H1 (cell line): ENCODE results near the gene DERL2. TPM values are rescaled to one million over a fixed set of nuclear protein-coding genes. Genes with fewer than 3 reads are reported as not detected.

Source experiments
- CTCF ChIA-PET: fragments of 300-600 bp; sonication (Branson Sonifier 250); formaldehyde crosslinking; loops from one replicate; lab custom pipeline; 2021; ENCODE audit not compliant: partially characterized antibody; lab: Charles Lee
- POLR2A ChIA-PET: fragments of 300-600 bp; sonication (Branson Sonifier 250); formaldehyde crosslinking; loops from one replicate; lab custom pipeline; 2021; ENCODE audit warnings: inconsistent platforms; ENCODE audit not compliant: partially characterized antibody; lab: Charles Lee
- DNase-seq, 2 experiments: peaks; one replicate each; pipeline versions ENCODE4 v3.0.0 to v3.0.0-alpha.2; 2010 to 2022; ENCODE audit warnings: low spot score in 2 of 2, low read depth in 1 of 2, mixed read lengths in 1 of 2
- FAIRE-seq: peaks from 2 replicates; lab custom pipeline; 2011; peaks lifted over from hg19 to GRCh38; lab: Jason Lieb, UNC
- H2AFZ ChIP-seq: 2 replicates; pipeline ENCODE4 v1.8.1; 2012; ENCODE audit warnings: low read length, inconsistent platforms
- H2AK5ac ChIP-seq: 2 replicates; pipeline ENCODE4 v1.6.1; 2013; ENCODE audit warnings: low read depth, low read length
- H2BK120ac ChIP-seq: replicated peaks from 2 replicates; pipeline ENCODE3; 2013; ENCODE audit warnings: low read depth, low read length, inconsistent platforms
- H2BK12ac ChIP-seq: 2 replicates; pipeline ENCODE4 v1.6.1; 2013; ENCODE audit warnings: low read depth, low read length
- H2BK15ac ChIP-seq: 2 replicates; pipeline ENCODE4 v1.6.1; 2013; ENCODE audit warnings: low read length
- H2BK20ac ChIP-seq: 2 replicates; pipeline ENCODE4 v1.6.1; 2013; ENCODE audit warnings: low read length
- H2BK5ac ChIP-seq: 2 replicates; pipeline ENCODE4 v1.6.1; 2013; ENCODE audit warnings: low read depth, low read length
- H3K14ac ChIP-seq: 2 replicates; pipeline ENCODE4 v1.6.1; 2013; ENCODE audit warnings: inconsistent platforms; ENCODE audit not compliant: insufficient read length
- H3K18ac ChIP-seq: 2 replicates; pipeline ENCODE4 v1.6.1; 2013; ENCODE audit warnings: low read length; ENCODE audit errors: extremely low read depth
- H3K23ac ChIP-seq: 2 replicates; pipeline ENCODE4 v1.6.1; 2013; ENCODE audit warnings: inconsistent platforms; ENCODE audit not compliant: insufficient read length
- H3K23me2 ChIP-seq: 2 replicates; pipeline ENCODE4 v1.6.1; 2013; ENCODE audit warnings: low read depth, low read length
- H3K27ac ChIP-seq: 2 replicates; pipeline ENCODE4 v1.6.1; 2011; ENCODE audit warnings: low read depth, low read length, inconsistent platforms
- H3K27me3 ChIP-seq, 4 experiments: replicated peaks in 1 of 4; 1 replicate in 1 of 4; 2 replicates in 3 of 4; pipeline versions ENCODE4 v1.6.1 to v1.8.1; 2011 to 2013; ENCODE audit warnings: low read length in 3 of 4, mild to moderate bottlenecking in 3 of 4, inconsistent platforms in 2 of 4, mixed read lengths in 2 of 4, moderate library complexity in 1 of 4; ENCODE audit not compliant: control insufficient read depth in 3 of 4, insufficient read depth in 3 of 4; ENCODE audit errors: extremely low read depth in 1 of 4
- H3K36me3 ChIP-seq, 4 experiments: 2 replicates each; pipeline versions ENCODE4 v1.6.1 to v1.8.1; 2011 to 2013; ENCODE audit warnings: mild to moderate bottlenecking in 4 of 4, low read length in 3 of 4, moderate library complexity in 2 of 4, control low read depth in 1 of 4, inconsistent platforms in 1 of 4; ENCODE audit not compliant: insufficient read depth in 4 of 4, control insufficient read depth in 2 of 4
- H3K4ac ChIP-seq: replicated peaks from 2 replicates; pipeline ENCODE3; 2013; ENCODE audit warnings: low read length, low read depth, mixed read lengths, inconsistent platforms; ENCODE audit not compliant: insufficient read length
- H3K4me1 ChIP-seq, 4 experiments: replicated peaks in 1 of 4; 1 replicate in 1 of 4; 2 replicates in 3 of 4; pipeline versions ENCODE4 v1.6.1 to v1.8.1; 2011 to 2013; ENCODE audit warnings: low read length in 3 of 4, inconsistent platforms in 2 of 4, mixed read lengths in 1 of 4; ENCODE audit not compliant: insufficient read depth in 4 of 4, control insufficient read depth in 3 of 4
- H3K4me2 ChIP-seq, 2 experiments: 2 replicates each; pipeline versions ENCODE4 v1.6.1 to v1.8.1; 2011 to 2013; ENCODE audit warnings: low read depth in 2 of 2, low read length in 2 of 2, control low read depth in 1 of 2, inconsistent platforms in 1 of 2, mild to moderate bottlenecking in 1 of 2; ENCODE audit not compliant: insufficient read depth in 1 of 2
- H3K4me3 ChIP-seq, 4 experiments: fragments of 200-600, 300-600 bp in 1 of 4; sonication (generic), shearing (Covaris generic), sonication (Bioruptor Twin) in 1 of 4; 2 replicates each; pipeline versions ENCODE4 v1.5.1 to v1.8.1; 2011 to 2016; ENCODE audit warnings: low read length in 4 of 4, low read depth in 3 of 4, control low read depth in 2 of 4, inconsistent platforms in 2 of 4, mild to moderate bottlenecking in 2 of 4, mixed read lengths in 1 of 4, moderate library complexity in 1 of 4; ENCODE audit not compliant: insufficient read depth in 2 of 4; ENCODE audit errors: extremely low read depth in 1 of 4
- H3K56ac ChIP-seq: replicated peaks from 2 replicates; pipeline ENCODE3; 2013; ENCODE audit warnings: low read depth, mild to moderate bottlenecking, mixed read lengths, low read length, inconsistent platforms; ENCODE audit not compliant: insufficient read length
- H3K79me1 ChIP-seq: 2 replicates; pipeline ENCODE4 v1.6.1; 2013; ENCODE audit warnings: low read depth, low read length, control low read depth
- H3K79me2 ChIP-seq, 2 experiments: 2 replicates each; pipeline versions ENCODE4 v1.6.1 to v1.8.1; 2012 to 2013; ENCODE audit warnings: low read length in 2 of 2, mild to moderate bottlenecking in 2 of 2, inconsistent platforms in 1 of 2; ENCODE audit not compliant: insufficient read depth in 2 of 2, control insufficient read depth in 1 of 2
- H3K9ac ChIP-seq, 4 experiments: replicated peaks in 1 of 4; 1 replicate in 1 of 4; 2 replicates in 3 of 4; pipeline versions ENCODE4 v1.6.1 to v1.8.1; 2011 to 2013; ENCODE audit warnings: low read depth in 3 of 4, low read length in 3 of 4, control low read depth in 2 of 4, mild to moderate bottlenecking in 2 of 4, moderate library complexity in 2 of 4, inconsistent platforms in 1 of 4; ENCODE audit errors: extremely low read depth in 1 of 4
- H3K9me3 ChIP-seq, 2 experiments: 2 replicates each; pipeline versions ENCODE4 v1.6.1 to v1.8.1; 2012 to 2013; ENCODE audit warnings: mild to moderate bottlenecking in 2 of 2, moderate library complexity in 2 of 2, control low read depth in 1 of 2, inconsistent platforms in 1 of 2, low read depth in 1 of 2, low read length in 1 of 2, mixed read lengths in 1 of 2; ENCODE audit not compliant: insufficient read depth in 2 of 2
- H4K20me1 ChIP-seq, 2 experiments: replicated peaks in 1 of 2; 2 replicates each; pipeline versions ENCODE3 to v1.8.1; 2011 to 2013; ENCODE audit warnings: inconsistent platforms in 2 of 2, low read length in 2 of 2, mild to moderate bottlenecking in 1 of 2; ENCODE audit not compliant: insufficient read depth in 2 of 2, control insufficient read depth in 1 of 2
- H4K5ac ChIP-seq: 2 replicates; pipeline ENCODE4 v1.6.1; 2013; ENCODE audit warnings: low read length, low read depth, mixed read lengths, inconsistent platforms; ENCODE audit not compliant: insufficient read length
- H4K8ac ChIP-seq: 2 replicates; pipeline ENCODE4 v1.8.0; 2013; ENCODE audit warnings: mild to moderate bottlenecking, moderate library complexity, low read length, inconsistent platforms; ENCODE audit not compliant: insufficient read depth; ENCODE audit errors: extremely low read depth
- H4K91ac ChIP-seq: replicated peaks from 2 replicates; pipeline ENCODE3; 2013; ENCODE audit warnings: low read length, mixed read lengths, inconsistent platforms; ENCODE audit not compliant: insufficient read length
- ASH2L ChIP-seq: fragments of 200-600, 300-600 bp; sonication (generic); IDR thresholded peaks from one replicate; pipeline ENCODE4 v1.7.1; 2017; ENCODE audit warnings: low read length
- BCL11A ChIP-seq, 2 experiments: IDR thresholded peaks; one replicate each; pipeline ENCODE4 v1.6.1; 2011; ENCODE audit warnings: low read depth in 2 of 2, low read length in 2 of 2, mild to moderate bottlenecking in 2 of 2
- CBX8 ChIP-seq: fragments of 300-800, 300-1000 bp; sonication (generic); IDR thresholded peaks from 2 replicates; pipeline ENCODE4 v1.7.1; 2016; ENCODE audit warnings: low read depth, low read length, borderline replicate concordance
- CEBPB ChIP-seq: IDR thresholded peaks from 2 replicates; pipeline ENCODE4 v1.6.1; 2012; ENCODE audit warnings: low read depth, low read length
- CREB1 ChIP-seq: IDR thresholded peaks from 2 replicates; pipeline ENCODE4 v1.6.1; 2012; ENCODE audit warnings: inconsistent platforms
- GTF2F1 ChIP-seq: IDR thresholded peaks from 2 replicates; pipeline ENCODE4 v1.6.1; 2012; ENCODE audit warnings: low read depth, low read length, improper control_type of control experiment, borderline replicate concordance
- JUN ChIP-seq: IDR thresholded peaks from 2 replicates; pipeline ENCODE4 v1.6.1; 2011; ENCODE audit warnings: low read depth, mild to moderate bottlenecking, improper control_type of control experiment, low read length
- KDM1A ChIP-seq: fragments of 200-600, 300-600 bp; sonication (generic); IDR thresholded peaks from 2 replicates; pipeline ENCODE4 v1.7.1; 2016; ENCODE audit warnings: mild to moderate bottlenecking, low read length, borderline replicate concordance
- MAFK ChIP-seq: IDR thresholded peaks from 2 replicates; pipeline ENCODE4 v1.6.1; 2012; ENCODE audit warnings: low read depth, mild to moderate bottlenecking, improper control_type of control experiment, low read length
- PHF8 ChIP-seq: fragments of 200-600 bp; sonication (generic); conservative IDR thresholded peaks from 2 replicates; pipeline ENCODE4 v1.7.1; 2012; ENCODE audit warnings: low read depth, mild to moderate bottlenecking, inconsistent platforms, low read length, moderate library complexity
- RFX5 ChIP-seq: IDR thresholded peaks from 2 replicates; pipeline ENCODE4 v1.6.1; 2011; ENCODE audit warnings: low read depth, low read length, improper control_type of control experiment, borderline replicate concordance
- SP1 ChIP-seq: IDR thresholded peaks from 2 replicates; pipeline ENCODE4 v1.6.1; 2011; ENCODE audit warnings: low read depth, low read length
- SRF ChIP-seq: IDR thresholded peaks from 2 replicates; pipeline ENCODE4 v1.6.1; 2011; ENCODE audit warnings: mild to moderate bottlenecking, low read depth, low read length, moderate library complexity
- TAF1 ChIP-seq: IDR thresholded peaks from 2 replicates; pipeline ENCODE4 v1.6.1; 2011; ENCODE audit warnings: mild to moderate bottlenecking, low read depth, low read length
- ZNF274 ChIP-seq: IDR thresholded peaks from 2 replicates; pipeline ENCODE4 v1.7.0; 2012; ENCODE audit warnings: low read length, borderline replicate concordance; ENCODE audit errors: extremely low read depth
- WGBS, 2 experiments: shearing (Covaris generic) in 1 of 2; methylation state at CpG; one replicate each; pipeline versions ENCODE4 v1.1.6 to v1.1.7; 2013 to 2015; ENCODE audit warnings: low lambda C conversion rate in 2 of 2, mixed read lengths in 2 of 2, inconsistent platforms in 1 of 2, low coverage in 1 of 2, missing lambda C conversion rate in 1 of 2; ENCODE audit not compliant: insufficient replicate concordance in 2 of 2, insufficient coverage in 1 of 2, insufficient read length in 1 of 2; ENCODE audit errors: extremely low coverage in 1 of 2, missing lambda C conversion rate in 1 of 2; 5-methylcytosine and 5-hydroxymethylcytosine counted together
- polyA plus RNA-seq, 7 experiments: library from polyadenylated mRNA; depleted of rRNA in 3 of 7; stranded (reverse) in 5 of 7; unstranded in 2 of 7; fragments of >200 nt in 5 of 7; fragments of 200-250 nt in 2 of 7; gene quantifications; 1 replicate in 5 of 7; 2 replicates in 1 of 7; 4 replicates in 1 of 7; pipeline versions ENCODE4 v1.2.1 to v1.2.3, GENCODE V29; 2011 to 2013; ENCODE audit warnings: missing spikeins in 2 of 7, mixed read lengths in 2 of 7
- total RNA-seq: library from RNA; stranded (reverse); fragmentation: NEBNext Ultra II Directional; extraction: Animal tissue kit (Norgen Biotek cat#: 25700); gene quantifications from 2 replicates; pipeline ENCODE4 v1.2.1, GENCODE V29; 2021
- TF ChIP-seq, protein P1 (sequence below): IDR thresholded peaks from 2 replicates; pipeline ENCODE4 v1.6.1; 2012; ENCODE audit warnings: inconsistent platforms

Gene DERL2
- total and polyA plus RNA-seq, 2 of the 8 experiments (the other 6 are each of a cell fraction or from before 2014, with no cell fraction given): 55.3 to 58.4 TPM

GRCh38 chr17:5492970-5493369 is 7.0 kb upstream of the DERL2 start:
- ChIA-PET CTCF (interaction anchor here (0.7 kb wide), 1 partner anchor 32 kb away, joined by 3 read pairs; no protein-coding TSS in a partner anchor), POLR2A (interaction anchor here (0.7 to 2.1 kb wide), 2 partner anchors 8 to 1284 kb away, joined by 3 to 6 read pairs; a partner anchor contains a TSS)
- Histone ChIP-seq H4K8ac (no peak overlapping the region), H2AK5ac (no peak overlapping the region), H4K5ac (no peak overlapping the region), H3K27me3 (peaks cover 0 to 3% (median 0%) of the 10 kb centered on the region in 4 experiments; a peak in 1 of 7 replicates), H3K18ac (no peak overlapping the region), H3K4me3 (no peak overlapping the region), H3K4ac (no peak overlapping the region), H3K23me2 (no peaks in the 10 kb centered on the region), H2BK12ac (no peak overlapping the region), H3K56ac (no peak overlapping the region), H3K79me1 (no peaks in the 10 kb centered on the region), H3K4me1 (no peaks in the 10 kb centered on the region), H4K91ac (no peak overlapping the region), H2AFZ (no peak overlapping the region), H2BK15ac (no peak overlapping the region), H3K4me2 (no peak overlapping the region), H3K9me3 (no peaks in the 10 kb centered on the region), H3K79me2 (peaks cover 0 to 17% of the 10 kb centered on the region in 2 experiments; a peak in 2 of 4 replicates), H3K9ac (no peak overlapping the region), H3K27ac (no peak overlapping the region), H2BK5ac (no peak overlapping the region), H4K20me1 (peaks cover 3 to 11% of the 10 kb centered on the region in 2 experiments), H3K14ac (no peak overlapping the region), H2BK120ac (no peak overlapping the region), H3K23ac (no peak overlapping the region), H3K36me3 (peaks cover 5 to 30% (median 21%) of the 10 kb centered on the region in 4 experiments), H2BK20ac (no peak overlapping the region)
- no peak for DNase-seq
- WGBS, 2 experiments: 91% methylated on average over 2 of the region's 2 CpGs; no CpG with 5 or more reads in 1 of the 2 experiments
- FAIRE-seq: no peak
- TF ChIP-seq CREB1 (no peak), JUN (no peak), RFX5 (no peak), KDM1A (no peak), BCL11A (IDR thresholded peaks at IDR 0.05; ENCODE audit: low read depth in 2 of 2, low read length in 2 of 2) (no peak), SRF (no peak), GTF2F1 (no peak), ASH2L (no peak), CBX8 (no peak), PHF8 (no peak), CEBPB (no peak), MAFK (no peak), SP1 (no peak), ZNF274 (no peak), TAF1 (no peak)
- TF ChIP-seq, protein P1, sequence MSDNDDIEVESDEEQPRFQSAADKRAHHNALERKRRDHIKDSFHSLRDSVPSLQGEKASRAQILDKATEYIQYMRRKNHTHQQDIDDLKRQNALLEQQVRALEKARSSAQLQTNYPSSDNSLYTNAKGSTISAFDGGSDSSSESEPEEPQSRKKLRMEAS: no peak
